ENCODE results near the gene BEND7. TPM values are rescaled to one million over a fixed set of nuclear protein-coding genes. Genes with fewer than 3 reads are reported as not detected.

Gene BEND7
- total RNA-seq, 1 donor from 2014 or later = 3.1 TPM

GRCh38 chr10:13535346-13535745, 6.5 kb upstream of the BEND7 start:
- H3K27me3 Mint-ChIP-seq (ENCODE audit: unreplicated experiment) = no peaks in the 10 kb centered on the region
- H3K9me3 Mint-ChIP-seq (ENCODE audit: unreplicated experiment) = no peaks in the 10 kb centered on the region
- H3K4me3 Mint-ChIP-seq (ENCODE audit: unreplicated experiment) = no peak overlapping the region
- no peaks in the 10 kb centered on the region for H3K36me3 Mint-ChIP-seq (ENCODE audit: unreplicated experiment)
- H3K27ac Mint-ChIP-seq (ENCODE audit: unreplicated experiment) = no peak overlapping the region
- no peak for DNase-seq
- H3K4me1 Mint-ChIP-seq (ENCODE audit: low read depth, unreplicated experiment) = no peaks in the 10 kb centered on the region
- TF ChIP-seq, protein P1, sequence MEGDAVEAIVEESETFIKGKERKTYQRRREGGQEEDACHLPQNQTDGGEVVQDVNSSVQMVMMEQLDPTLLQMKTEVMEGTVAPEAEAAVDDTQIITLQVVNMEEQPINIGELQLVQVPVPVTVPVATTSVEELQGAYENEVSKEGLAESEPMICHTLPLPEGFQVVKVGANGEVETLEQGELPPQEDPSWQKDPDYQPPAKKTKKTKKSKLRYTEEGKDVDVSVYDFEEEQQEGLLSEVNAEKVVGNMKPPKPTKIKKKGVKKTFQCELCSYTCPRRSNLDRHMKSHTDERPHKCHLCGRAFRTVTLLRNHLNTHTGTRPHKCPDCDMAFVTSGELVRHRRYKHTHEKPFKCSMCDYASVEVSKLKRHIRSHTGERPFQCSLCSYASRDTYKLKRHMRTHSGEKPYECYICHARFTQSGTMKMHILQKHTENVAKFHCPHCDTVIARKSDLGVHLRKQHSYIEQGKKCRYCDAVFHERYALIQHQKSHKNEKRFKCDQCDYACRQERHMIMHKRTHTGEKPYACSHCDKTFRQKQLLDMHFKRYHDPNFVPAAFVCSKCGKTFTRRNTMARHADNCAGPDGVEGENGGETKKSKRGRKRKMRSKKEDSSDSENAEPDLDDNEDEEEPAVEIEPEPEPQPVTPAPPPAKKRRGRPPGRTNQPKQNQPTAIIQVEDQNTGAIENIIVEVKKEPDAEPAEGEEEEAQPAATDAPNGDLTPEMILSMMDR (IDR thresholded peaks at IDR 0.05; ENCODE audit: partially characterized antibody, unreplicated experiment) = no peak

DNA sequence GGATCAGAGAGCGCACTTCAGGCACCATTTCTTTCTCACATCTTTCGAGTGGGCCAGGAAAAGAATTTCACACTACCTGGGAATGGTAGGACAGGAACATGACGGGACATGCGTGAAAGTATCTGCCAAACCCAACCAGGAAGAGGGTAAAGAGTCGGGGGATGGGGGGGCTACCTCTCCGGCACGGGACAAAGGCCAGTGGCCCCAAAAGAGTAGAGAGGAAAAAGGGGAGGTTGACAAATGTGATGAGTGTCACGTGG, 830 bp upstream of the BEND7 start:
- peaks cover 4% of the 10 kb centered on the region for H3K36me3 Mint-ChIP-seq (ENCODE audit: unreplicated experiment)
- peak overlapping the region; percentile 48 for H3K4me3 Mint-ChIP-seq (ENCODE audit: unreplicated experiment)
- DNase-seq = no peak
- H3K27me3 Mint-ChIP-seq (ENCODE audit: unreplicated experiment) = peaks cover 14% of the 10 kb centered on the region
- no peaks in the 10 kb centered on the region for H3K4me1 Mint-ChIP-seq (ENCODE audit: low read depth, unreplicated experiment)
- H3K27ac Mint-ChIP-seq (ENCODE audit: unreplicated experiment) = no peak overlapping the region
- TF ChIP-seq, protein P1 (IDR thresholded peaks at IDR 0.05; ENCODE audit: partially characterized antibody, unreplicated experiment) = no peak
- H3K9me3 Mint-ChIP-seq (ENCODE audit: unreplicated experiment) = peaks cover 3% of the 10 kb centered on the region

GRCh38 chr10:13528123-13528874, 515 bp downstream of the BEND7 start:
- DNase-seq = peak; percentile 59
- H3K27me3 Mint-ChIP-seq (ENCODE audit: unreplicated experiment) = peaks cover 14% of the 10 kb centered on the region
- no peaks in the 10 kb centered on the region for H3K4me1 Mint-ChIP-seq (ENCODE audit: low read depth, unreplicated experiment)
- H3K27ac Mint-ChIP-seq (ENCODE audit: unreplicated experiment) = no peak overlapping the region
- TF ChIP-seq, protein P1 (IDR thresholded peaks at IDR 0.05; ENCODE audit: partially characterized antibody, unreplicated experiment) = no peak
- H3K9me3 Mint-ChIP-seq (ENCODE audit: unreplicated experiment) = peaks cover 3% of the 10 kb centered on the region
- peak overlapping the region; percentile 85 for H3K4me3 Mint-ChIP-seq (ENCODE audit: unreplicated experiment)
- H3K36me3 Mint-ChIP-seq (ENCODE audit: unreplicated experiment) = peaks cover 4% of the 10 kb centered on the region

DNA sequence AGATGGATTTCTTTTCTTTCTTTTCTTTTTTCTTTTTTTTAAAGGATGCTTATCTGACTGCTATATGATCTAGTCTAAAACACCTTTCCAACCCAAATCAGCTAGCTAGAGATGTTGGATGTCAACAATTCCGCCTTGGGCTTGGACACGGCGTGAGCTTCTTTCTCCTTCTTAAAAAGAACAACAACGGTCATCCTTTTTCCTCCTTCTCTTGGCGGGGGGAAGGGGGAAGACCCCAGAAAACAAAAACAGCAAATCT, 1.0 kb downstream of the BEND7 start:
- H3K27ac Mint-ChIP-seq (ENCODE audit: unreplicated experiment) = no peak overlapping the region
- H3K4me3 Mint-ChIP-seq (ENCODE audit: unreplicated experiment) = peak overlapping the region; percentile 85
- peaks cover 3% of the 10 kb centered on the region for H3K9me3 Mint-ChIP-seq (ENCODE audit: unreplicated experiment)
- no peaks in the 10 kb centered on the region for H3K4me1 Mint-ChIP-seq (ENCODE audit: low read depth, unreplicated experiment)
- DNase-seq = no peak
- TF ChIP-seq, protein P1 (IDR thresholded peaks at IDR 0.05; ENCODE audit: partially characterized antibody, unreplicated experiment) = no peak
- H3K27me3 Mint-ChIP-seq (ENCODE audit: unreplicated experiment) = peaks cover 14% of the 10 kb centered on the region
- peaks cover 4% of the 10 kb centered on the region for H3K36me3 Mint-ChIP-seq (ENCODE audit: unreplicated experiment)

DNA sequence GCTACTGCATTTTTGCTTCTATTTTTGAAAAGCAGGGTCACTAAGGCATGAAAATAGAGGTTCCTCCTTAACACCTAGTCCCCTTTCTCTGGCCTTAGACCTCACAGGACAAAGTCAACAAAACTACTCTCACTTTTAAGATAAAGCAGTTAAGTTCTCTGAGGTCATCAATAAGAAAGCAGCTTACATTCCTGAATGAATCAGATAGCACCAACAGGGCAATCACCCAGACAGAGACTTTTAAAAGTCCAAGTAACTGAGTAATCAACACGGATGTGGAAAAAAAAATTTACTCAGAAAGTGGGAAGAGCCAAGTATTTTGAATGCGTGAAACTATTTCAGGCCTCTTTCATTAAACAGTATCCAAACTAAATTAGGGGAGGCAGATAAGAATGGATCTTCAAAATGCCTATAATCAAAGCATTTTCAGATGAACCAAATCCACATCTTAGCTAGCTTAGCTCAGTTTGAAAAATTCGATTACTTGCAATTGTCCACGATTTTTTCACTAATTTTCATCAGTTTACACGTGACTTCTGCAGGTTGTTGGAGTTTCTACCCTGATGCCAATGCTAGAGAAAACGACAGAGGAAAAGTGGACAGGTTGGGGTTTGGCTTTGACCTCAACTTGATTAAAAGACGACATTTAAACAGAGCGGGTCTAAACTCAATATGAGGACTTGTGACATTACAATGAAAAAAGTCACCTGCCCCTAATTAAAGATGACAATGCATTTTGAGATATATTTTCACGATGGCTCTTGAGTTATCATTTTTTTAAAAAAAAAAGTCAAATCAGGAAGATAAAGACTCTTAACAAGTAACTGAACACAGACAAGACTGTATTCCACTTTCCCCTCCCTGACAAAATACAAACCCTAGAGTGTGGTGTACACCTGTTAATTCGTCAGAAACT, 1.6 kb downstream of the BEND7 start:
- H3K9me3 Mint-ChIP-seq (ENCODE audit: unreplicated experiment) = peaks cover 3% of the 10 kb centered on the region
- TF ChIP-seq, protein P1 (IDR thresholded peaks at IDR 0.05; ENCODE audit: partially characterized antibody, unreplicated experiment) = no peak
- H3K36me3 Mint-ChIP-seq (ENCODE audit: unreplicated experiment) = peaks cover 4% of the 10 kb centered on the region
- H3K4me1 Mint-ChIP-seq (ENCODE audit: low read depth, unreplicated experiment) = no peaks in the 10 kb centered on the region
- H3K4me3 Mint-ChIP-seq (ENCODE audit: unreplicated experiment) = peak overlapping the region; percentile 85
- DNase-seq = no peak
- H3K27me3 Mint-ChIP-seq (ENCODE audit: unreplicated experiment) = peaks cover 14% of the 10 kb centered on the region
- no peak overlapping the region for H3K27ac Mint-ChIP-seq (ENCODE audit: unreplicated experiment)

Data from glutamatergic neuron (in vitro differentiated cells).